Articular chondrocyte of knee joint (primary cell): ENCODE measurements around the gene MAT2B. TPM values are rescaled to one million over a fixed set of nuclear protein-coding genes. Genes with fewer than 3 reads are reported as not detected.

ENCODE experiments used
- total RNA-seq: library from RNA; depleted of rRNA; stranded (reverse); fragments of >200 nt; gene quantifications from 2 replicates; pipeline ENCODE4 v1.2.3, GENCODE V29; 2012

Gene MAT2B
- 69.4 and 76.5 TPM in 2 replicates for total RNA-seq

GRCh38 chr5:163505368-163506094 is at the start of gene MAT2B:
Gene MAT2B (plus strand): TSS chr5:163505619. CDS start chr5:163505687, 68 bp downstream.

GRCh38 chr5:163459819-163460561 is 45.4 kb upstream of the MAT2B start, which contains the start of gene NUDCD2:
Gene NUDCD2 (minus strand): TSS chr5:163460102. CDS start chr5:163460050, 52 bp downstream.

GRCh38 chr5:163460562-163461171 is 44.8 kb upstream of the MAT2B start, which contains the start of gene HMMR:
Gene HMMR (plus strand): TSS chr5:163460632. CDS start chr5:163460693, 61 bp downstream.

Other genes with a start within 250 kb of the MAT2B start
- 270 and 285 TPM in 2 replicates for gene CCNG1, start 68.0 kb upstream of the MAT2B start, total RNA-seq
- 5.6 and 7.6 TPM in 2 replicates for gene NUDCD2, start 45.5 kb upstream of the MAT2B start, total RNA-seq
- 13.2 and 20.3 TPM in 2 replicates for gene HMMR, start 45.0 kb upstream of the MAT2B start, total RNA-seq